ENCODE results near the gene SNORC.

GRCh38 chr2:232920760-232921159, 50.7 kb downstream of the SNORC start:
- TF ChIP-seq, protein P1, sequence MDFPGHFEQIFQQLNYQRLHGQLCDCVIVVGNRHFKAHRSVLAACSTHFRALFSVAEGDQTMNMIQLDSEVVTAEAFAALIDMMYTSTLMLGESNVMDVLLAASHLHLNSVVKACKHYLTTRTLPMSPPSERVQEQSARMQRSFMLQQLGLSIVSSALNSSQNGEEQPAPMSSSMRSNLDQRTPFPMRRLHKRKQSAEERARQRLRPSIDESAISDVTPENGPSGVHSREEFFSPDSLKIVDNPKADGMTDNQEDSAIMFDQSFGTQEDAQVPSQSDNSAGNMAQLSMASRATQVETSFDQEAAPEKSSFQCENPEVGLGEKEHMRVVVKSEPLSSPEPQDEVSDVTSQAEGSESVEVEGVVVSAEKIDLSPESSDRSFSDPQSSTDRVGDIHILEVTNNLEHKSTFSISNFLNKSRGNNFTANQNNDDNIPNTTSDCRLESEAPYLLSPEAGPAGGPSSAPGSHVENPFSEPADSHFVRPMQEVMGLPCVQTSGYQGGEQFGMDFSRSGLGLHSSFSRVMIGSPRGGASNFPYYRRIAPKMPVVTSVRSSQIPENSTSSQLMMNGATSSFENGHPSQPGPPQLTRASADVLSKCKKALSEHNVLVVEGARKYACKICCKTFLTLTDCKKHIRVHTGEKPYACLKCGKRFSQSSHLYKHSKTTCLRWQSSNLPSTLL (IDR thresholded peaks at IDR 0.05) = no peak
- TF ChIP-seq ZFX (CRISPR knock-in tag; IDR thresholded peaks at IDR 0.05) (no peak), CTCF (IDR thresholded peaks at IDR 0.05 in 2 of 3, conservative IDR thresholded peaks at IDR 0.05 in 1 of 3; ENCODE audit: insufficient read depth in 2 of 3, low read depth in 1 of 3, low read length in 3 of 3) (no peak), NBN (IDR thresholded peaks at IDR 0.05; ENCODE audit: low read depth) (no peak)
